SU-DHL-6 (cell line): ENCODE results near the gene ATP9B.

Experiments
- EZH2phosphoT487 ChIP-seq: fragments of 200-600 bp; sonication (generic), shearing (Covaris generic); conservative IDR thresholded peaks from 2 replicates; pipeline ENCODE4 v1.6.1; 2018; ENCODE audit warnings: mild to moderate bottlenecking, antibody characterized with exemption, low read length, moderate library complexity, mixed read lengths
- TF ChIP-seq, protein P1 (sequence below): fragments of 200-600 bp; sonication (generic); IDR thresholded peaks from one replicate; pipeline ENCODE4 v1.5.1; 2017; ENCODE audit warnings: antibody characterized with exemption, mild to moderate bottlenecking, low read length, moderate library complexity; ENCODE audit not compliant: insufficient read depth, poor library complexity, severe bottlenecking

DNA sequence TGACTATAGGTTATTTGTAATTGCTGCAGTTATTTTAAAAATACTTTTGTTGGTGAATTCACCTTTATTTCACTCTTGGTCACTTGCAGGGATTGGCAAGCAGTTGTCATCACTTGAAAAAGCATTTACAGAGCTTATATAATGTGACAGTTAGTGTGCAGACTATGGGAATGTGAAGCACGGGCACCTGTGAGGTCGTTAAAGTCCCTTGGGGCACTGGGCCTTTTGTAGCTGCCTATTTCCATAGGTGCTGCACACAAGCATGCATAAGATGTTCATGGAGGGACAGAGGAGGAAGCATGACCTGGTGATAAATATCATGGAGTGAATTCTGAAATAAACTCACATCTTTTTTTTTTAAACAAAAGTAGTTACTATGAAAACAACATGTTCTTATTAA is 124.6 kb downstream of the ATP9B start:
- TF ChIP-seq, protein P1, sequence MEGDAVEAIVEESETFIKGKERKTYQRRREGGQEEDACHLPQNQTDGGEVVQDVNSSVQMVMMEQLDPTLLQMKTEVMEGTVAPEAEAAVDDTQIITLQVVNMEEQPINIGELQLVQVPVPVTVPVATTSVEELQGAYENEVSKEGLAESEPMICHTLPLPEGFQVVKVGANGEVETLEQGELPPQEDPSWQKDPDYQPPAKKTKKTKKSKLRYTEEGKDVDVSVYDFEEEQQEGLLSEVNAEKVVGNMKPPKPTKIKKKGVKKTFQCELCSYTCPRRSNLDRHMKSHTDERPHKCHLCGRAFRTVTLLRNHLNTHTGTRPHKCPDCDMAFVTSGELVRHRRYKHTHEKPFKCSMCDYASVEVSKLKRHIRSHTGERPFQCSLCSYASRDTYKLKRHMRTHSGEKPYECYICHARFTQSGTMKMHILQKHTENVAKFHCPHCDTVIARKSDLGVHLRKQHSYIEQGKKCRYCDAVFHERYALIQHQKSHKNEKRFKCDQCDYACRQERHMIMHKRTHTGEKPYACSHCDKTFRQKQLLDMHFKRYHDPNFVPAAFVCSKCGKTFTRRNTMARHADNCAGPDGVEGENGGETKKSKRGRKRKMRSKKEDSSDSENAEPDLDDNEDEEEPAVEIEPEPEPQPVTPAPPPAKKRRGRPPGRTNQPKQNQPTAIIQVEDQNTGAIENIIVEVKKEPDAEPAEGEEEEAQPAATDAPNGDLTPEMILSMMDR = no peak
- no peak for TF ChIP-seq EZH2phosphoT487
